PC-3 (cell line): ENCODE measurements around the gene ZNF622. TPM values are rescaled to one million over a fixed set of nuclear protein-coding genes. Genes with fewer than 3 reads are reported as not detected.

Experiments
- ATAC-seq: fragments of 200-7000 bp; cut with Tn5 transposase; 2 replicates; pipeline ENCODE4 v1.9.1; 2020; ENCODE audit warnings: mild to moderate bottlenecking, moderate library complexity
- BruUV-seq: library from RNA; stranded (reverse); fragments of 400-500 nt; replicated peaks from 2 replicates; lab custom pipeline; 2021; lab: Mats Ljungman, UMichigan
- CTCF ChIA-PET: fragments of 300-600 bp; sonication (Branson Sonifier 250); formaldehyde crosslinking; loops from one replicate; lab custom pipeline; 2022; ENCODE audit warnings: antibody characterized with exemption; lab: Charles Lee
- POLR2A ChIA-PET: fragments of 300-600 bp; sonication (Branson Sonifier 250); formaldehyde crosslinking; loops from one replicate; lab custom pipeline; 2022; ENCODE audit warnings: antibody characterized with exemption; ENCODE audit not compliant: unreplicated experiment; lab: Charles Lee
- DNase-seq: peaks from one replicate; pipeline ENCODE4 v3.0.0-alpha.2; 2015
- H2AFZ ChIP-seq: fragments of 300-600 bp; sonication (generic); 2 replicates; pipeline ENCODE4 v1.6.0; 2016; ENCODE audit warnings: antibody characterized with exemption, low read length
- H3F3A ChIP-seq: fragments of 300-600 bp; sonication (generic); one replicate; pipeline ENCODE4 v1.6.0; 2017; ENCODE audit warnings: antibody characterized with exemption, low read length, control low read depth, mild to moderate bottlenecking; ENCODE audit not compliant: unreplicated experiment
- H3K27ac ChIP-seq: fragments of 300-600 bp; sonication (generic); 2 replicates; pipeline ENCODE4 v1.5.1; 2016; ENCODE audit warnings: mild to moderate bottlenecking, low read length
- H3K27me3 ChIP-seq: fragments of 300-600 bp; sonication (generic); 2 replicates; pipeline ENCODE4 v1.6.1; 2016; ENCODE audit warnings: low read length, mixed read lengths
- H3K36me3 ChIP-seq: fragments of 300-600 bp; sonication (generic); 2 replicates; pipeline ENCODE4 v1.6.1; 2016; ENCODE audit warnings: low read depth, mixed run types, low read length, mixed read lengths
- H3K4me1 ChIP-seq: fragments of 300-600 bp; sonication (generic); 2 replicates; pipeline ENCODE4 v1.5.1; 2016; ENCODE audit warnings: low read length; ENCODE audit not compliant: insufficient read depth
- H3K4me2 ChIP-seq: fragments of 300-600 bp; sonication (generic); 2 replicates; pipeline ENCODE4 v1.6.0; 2016; ENCODE audit warnings: low read length
- H3K4me3 ChIP-seq: fragments of 300-600 bp; sonication (generic); 2 replicates; pipeline ENCODE4 v1.5.1; 2016; ENCODE audit warnings: mild to moderate bottlenecking, low read length, mixed read lengths
- H3K79me2 ChIP-seq: fragments of 300-600 bp; sonication (generic); 2 replicates; pipeline ENCODE4 v1.6.1; 2017; ENCODE audit warnings: low read length, mixed read lengths
- H3K9ac ChIP-seq: fragments of 300-600 bp; sonication (generic); 2 replicates; pipeline ENCODE4 v1.6.0; 2016; ENCODE audit warnings: mild to moderate bottlenecking, low read length
- H3K9me2 ChIP-seq: fragments of 300-600 bp; sonication (generic); replicated peaks from 2 replicates; pipeline ENCODE4 v1.6.1; 2016; ENCODE audit warnings: mixed run types, low read length, mixed read lengths
- H3K9me3 ChIP-seq: fragments of 300-600 bp; sonication (generic); 2 replicates; pipeline ENCODE4 v1.6.1; 2016; ENCODE audit warnings: low read length, mixed read lengths
- H4K20me1 ChIP-seq: fragments of 300-600 bp; sonication (generic); 2 replicates; pipeline ENCODE4 v1.6.1; 2016; ENCODE audit warnings: low read length, mixed read lengths
- EZH2 ChIP-seq: fragments of 300-600 bp; sonication (generic); IDR thresholded peaks from one replicate; pipeline ENCODE4 v1.6.1; 2017; ENCODE audit warnings: antibody characterized with exemption, mild to moderate bottlenecking, low read length; ENCODE audit not compliant: unreplicated experiment
- EZH2phosphoT487 ChIP-seq: fragments of 300-600 bp; sonication (generic); IDR thresholded peaks from 2 replicates; pipeline ENCODE4 v1.6.1; 2018; ENCODE audit warnings: mild to moderate bottlenecking, antibody characterized with exemption, low read length, borderline replicate concordance
- intact Hi-C: fragments of 100-400 bp; cut with micrococcal nuclease; formaldehyde crosslinking; loops from 2 replicates; pipeline ENCODE4 v1.9.0; 2023
- total RNA-seq: library from RNA; depleted of rRNA; stranded (reverse); fragments of >200 nt; gene quantifications from 2 replicates; pipeline ENCODE4 v1.2.3, GENCODE V29; 2014
- TF ChIP-seq, protein P1 (sequence below): fragments of 300-600 bp; sonication (generic); conservative IDR thresholded peaks from 2 replicates; pipeline ENCODE4 v1.5.1; 2017; ENCODE audit warnings: antibody characterized with exemption, low read depth, mild to moderate bottlenecking, low read length

The ZNF622 gene
- total RNA-seq, 1 experiment from 2014 or later = 76.9 TPM

DNA sequence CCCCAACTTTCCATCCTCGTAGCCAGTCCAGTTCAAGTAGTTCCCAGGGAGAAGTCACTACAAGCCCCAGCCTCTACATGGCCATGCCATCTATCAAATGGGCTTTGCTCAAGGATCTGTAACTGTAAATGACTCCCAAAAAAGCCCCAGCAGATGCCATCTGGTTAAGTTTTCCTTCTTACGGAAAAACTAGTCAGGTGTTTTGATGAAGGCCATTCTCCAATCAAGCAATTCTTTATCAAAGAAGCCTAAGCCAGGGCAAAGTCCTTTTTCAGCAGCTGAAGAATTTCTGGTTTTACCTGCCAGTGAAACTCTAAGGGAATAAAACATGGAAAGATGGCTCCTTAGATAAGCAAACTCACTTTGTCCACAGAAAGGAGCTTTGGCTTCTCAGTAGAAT, 21.9 kb upstream of the ZNF622 start:
- H3K4me1 ChIP-seq = peaks cover 19% of the 10 kb centered on the region
- no peaks in the 10 kb centered on the region for H3K36me3 ChIP-seq
- H2AFZ ChIP-seq = no peak overlapping the region
- H3K9me3 ChIP-seq = no peaks in the 10 kb centered on the region
- no peaks in the 10 kb centered on the region for H3F3A ChIP-seq
- H4K20me1 ChIP-seq = no peaks in the 10 kb centered on the region
- CTCF ChIA-PET = no interaction called here
- H3K27ac ChIP-seq = no peak overlapping the region
- POLR2A ChIA-PET = no interaction called here
- no peak for DNase-seq
- no peaks in the 10 kb centered on the region for H3K9me2 ChIP-seq
- intact Hi-C loops = loop anchor here (5.0 kb wide), 1 partner anchor 715 kb away; no protein-coding TSS in a partner anchor
- TF ChIP-seq, protein P1, sequence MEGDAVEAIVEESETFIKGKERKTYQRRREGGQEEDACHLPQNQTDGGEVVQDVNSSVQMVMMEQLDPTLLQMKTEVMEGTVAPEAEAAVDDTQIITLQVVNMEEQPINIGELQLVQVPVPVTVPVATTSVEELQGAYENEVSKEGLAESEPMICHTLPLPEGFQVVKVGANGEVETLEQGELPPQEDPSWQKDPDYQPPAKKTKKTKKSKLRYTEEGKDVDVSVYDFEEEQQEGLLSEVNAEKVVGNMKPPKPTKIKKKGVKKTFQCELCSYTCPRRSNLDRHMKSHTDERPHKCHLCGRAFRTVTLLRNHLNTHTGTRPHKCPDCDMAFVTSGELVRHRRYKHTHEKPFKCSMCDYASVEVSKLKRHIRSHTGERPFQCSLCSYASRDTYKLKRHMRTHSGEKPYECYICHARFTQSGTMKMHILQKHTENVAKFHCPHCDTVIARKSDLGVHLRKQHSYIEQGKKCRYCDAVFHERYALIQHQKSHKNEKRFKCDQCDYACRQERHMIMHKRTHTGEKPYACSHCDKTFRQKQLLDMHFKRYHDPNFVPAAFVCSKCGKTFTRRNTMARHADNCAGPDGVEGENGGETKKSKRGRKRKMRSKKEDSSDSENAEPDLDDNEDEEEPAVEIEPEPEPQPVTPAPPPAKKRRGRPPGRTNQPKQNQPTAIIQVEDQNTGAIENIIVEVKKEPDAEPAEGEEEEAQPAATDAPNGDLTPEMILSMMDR = no peak
- TF ChIP-seq EZH2phosphoT487 (no peak), EZH2 (no peak)
- no TSS peak for BruUV-seq
- no peaks in the 10 kb centered on the region for H3K27me3 ChIP-seq
- no peak overlapping the region for H3K4me3 ChIP-seq
- H3K4me2 ChIP-seq = no peak overlapping the region
- H3K79me2 ChIP-seq = no peaks in the 10 kb centered on the region
- no peak for ATAC-seq
- no peak overlapping the region for H3K9ac ChIP-seq

DNA sequence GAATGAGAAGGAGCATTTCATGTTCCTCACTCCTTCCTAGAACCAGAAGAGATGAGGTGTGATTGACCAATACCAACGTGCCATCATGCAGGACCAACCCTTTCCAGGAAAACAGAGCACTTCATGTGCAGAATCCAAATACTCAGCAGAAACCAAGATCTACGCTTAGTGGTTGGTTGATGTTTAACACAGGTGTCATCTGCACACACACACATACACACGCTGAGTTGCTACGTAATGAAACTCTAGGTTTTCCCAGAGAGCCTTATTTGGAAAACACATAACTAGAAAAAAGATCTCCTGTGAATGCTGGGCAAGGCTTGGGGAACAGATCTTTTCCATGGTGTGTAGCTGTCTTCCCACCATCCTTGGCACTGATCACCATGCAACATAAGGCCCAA, 21.1 kb upstream of the ZNF622 start:
- TF ChIP-seq, protein P1 = no peak
- TF ChIP-seq EZH2 (no peak), EZH2phosphoT487 (no peak)
- Histone ChIP-seq H3K27me3 (no peaks in the 10 kb centered on the region), H3K9me3 (no peaks in the 10 kb centered on the region), H3K27ac (no peak overlapping the region), H3K36me3 (no peaks in the 10 kb centered on the region), H3K4me3 (no peak overlapping the region), H3F3A (no peaks in the 10 kb centered on the region), H2AFZ (no peak overlapping the region), H3K79me2 (no peaks in the 10 kb centered on the region), H3K4me1 (peaks cover 21% of the 10 kb centered on the region), H4K20me1 (no peaks in the 10 kb centered on the region), H3K9me2 (no peaks in the 10 kb centered on the region), H3K9ac (no peak overlapping the region), H3K4me2 (no peak overlapping the region)
- BruUV-seq = no TSS peak
- ChIA-PET POLR2A (no interaction called here), CTCF (no interaction called here)
- intact Hi-C loops = loop anchor here (5.0 kb wide), 1 partner anchor 716 kb away; no protein-coding TSS in a partner anchor
- DNase-seq = no peak
- ATAC-seq = no peak

DNA sequence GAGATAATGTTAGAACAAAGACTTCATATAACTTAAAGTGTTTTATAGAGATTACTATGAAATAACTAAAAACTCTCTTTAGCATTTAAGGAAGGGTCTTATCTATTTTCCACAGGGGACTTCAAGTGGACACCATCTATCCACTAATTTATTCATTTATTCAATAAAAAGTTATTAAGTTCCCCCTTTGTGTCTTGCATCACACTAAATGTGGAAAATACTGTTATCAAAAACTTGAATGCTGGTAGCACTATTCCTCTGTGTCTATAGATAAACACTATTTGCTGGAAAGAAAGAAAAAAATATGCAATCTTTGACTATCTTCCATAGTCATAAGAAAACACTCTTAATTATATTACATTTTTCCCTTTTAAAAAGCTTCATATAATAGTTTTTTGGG, 20.1 kb upstream of the ZNF622 start:
- no TSS peak for BruUV-seq
- Histone ChIP-seq H3K9me3 (no peaks in the 10 kb centered on the region), H3K9me2 (no peaks in the 10 kb centered on the region), H2AFZ (no peak overlapping the region), H3K4me2 (no peak overlapping the region), H3K9ac (no peak overlapping the region), H3K36me3 (no peaks in the 10 kb centered on the region), H3F3A (peaks cover 4% of the 10 kb centered on the region), H3K79me2 (no peaks in the 10 kb centered on the region), H3K4me3 (no peak overlapping the region), H4K20me1 (no peaks in the 10 kb centered on the region), H3K27me3 (no peaks in the 10 kb centered on the region), H3K4me1 (peaks cover 31% of the 10 kb centered on the region), H3K27ac (no peak overlapping the region)
- TF ChIP-seq EZH2 (no peak), EZH2phosphoT487 (no peak)
- TF ChIP-seq, protein P1 = no peak
- ATAC-seq (no peak), DNase-seq (no peak)
- ChIA-PET CTCF (no interaction called here), POLR2A (no interaction called here)
- intact Hi-C loops = loop anchor here (5.0 kb wide), 1 partner anchor 717 kb away; no protein-coding TSS in a partner anchor
